Measurements from ENCODE around the gene LRRD1. TPM values are rescaled to one million over a fixed set of nuclear protein-coding genes. Genes with fewer than 3 reads are reported as not detected.

The LRRD1 gene
- total RNA-seq, 4 donors from 2014 or later, result 0.13 to 0.65 TPM; not detected in 2

DNA sequence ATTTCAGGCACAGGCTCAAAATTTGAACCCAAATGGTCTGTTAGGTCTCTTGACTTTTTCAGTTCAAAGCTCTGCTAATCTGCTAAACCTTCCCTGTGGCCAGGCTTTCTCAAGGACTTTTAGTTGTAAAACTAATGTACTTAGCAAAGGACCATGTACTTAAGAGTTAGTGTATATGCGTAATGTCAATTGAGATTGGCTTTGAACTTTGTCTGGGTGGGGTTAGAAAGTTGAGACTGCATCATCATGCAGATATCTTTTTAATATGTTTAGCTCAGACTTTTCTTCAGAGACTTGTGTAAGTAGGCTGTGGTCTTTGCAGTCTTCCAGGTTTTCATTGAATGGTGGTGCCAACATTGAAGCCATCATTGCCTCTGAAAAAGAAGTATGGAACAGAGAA lies 78.4 kb downstream of the LRRD1 start:
- intact Hi-C loops (cut with DNase I; ENCODE audit: low total_unique reads), result no loop called here
- H3K4me3 ChIP-seq (ENCODE audit: low read depth, poor library complexity, severe bottlenecking), result no peak overlapping the region
- TF ChIP-seq, protein P1, sequence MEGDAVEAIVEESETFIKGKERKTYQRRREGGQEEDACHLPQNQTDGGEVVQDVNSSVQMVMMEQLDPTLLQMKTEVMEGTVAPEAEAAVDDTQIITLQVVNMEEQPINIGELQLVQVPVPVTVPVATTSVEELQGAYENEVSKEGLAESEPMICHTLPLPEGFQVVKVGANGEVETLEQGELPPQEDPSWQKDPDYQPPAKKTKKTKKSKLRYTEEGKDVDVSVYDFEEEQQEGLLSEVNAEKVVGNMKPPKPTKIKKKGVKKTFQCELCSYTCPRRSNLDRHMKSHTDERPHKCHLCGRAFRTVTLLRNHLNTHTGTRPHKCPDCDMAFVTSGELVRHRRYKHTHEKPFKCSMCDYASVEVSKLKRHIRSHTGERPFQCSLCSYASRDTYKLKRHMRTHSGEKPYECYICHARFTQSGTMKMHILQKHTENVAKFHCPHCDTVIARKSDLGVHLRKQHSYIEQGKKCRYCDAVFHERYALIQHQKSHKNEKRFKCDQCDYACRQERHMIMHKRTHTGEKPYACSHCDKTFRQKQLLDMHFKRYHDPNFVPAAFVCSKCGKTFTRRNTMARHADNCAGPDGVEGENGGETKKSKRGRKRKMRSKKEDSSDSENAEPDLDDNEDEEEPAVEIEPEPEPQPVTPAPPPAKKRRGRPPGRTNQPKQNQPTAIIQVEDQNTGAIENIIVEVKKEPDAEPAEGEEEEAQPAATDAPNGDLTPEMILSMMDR (IDR thresholded peaks at IDR 0.05), result no peak
- TF ChIP-seq POLR2A (IDR thresholded peaks at IDR 0.05), result no peak
- no peak for DNase-seq (ENCODE audit: low spot score in 2 of 2)
- 92 to 94% methylated on average over 1 of the region's 1 CpG for WGBS, 2 donors

DNA sequence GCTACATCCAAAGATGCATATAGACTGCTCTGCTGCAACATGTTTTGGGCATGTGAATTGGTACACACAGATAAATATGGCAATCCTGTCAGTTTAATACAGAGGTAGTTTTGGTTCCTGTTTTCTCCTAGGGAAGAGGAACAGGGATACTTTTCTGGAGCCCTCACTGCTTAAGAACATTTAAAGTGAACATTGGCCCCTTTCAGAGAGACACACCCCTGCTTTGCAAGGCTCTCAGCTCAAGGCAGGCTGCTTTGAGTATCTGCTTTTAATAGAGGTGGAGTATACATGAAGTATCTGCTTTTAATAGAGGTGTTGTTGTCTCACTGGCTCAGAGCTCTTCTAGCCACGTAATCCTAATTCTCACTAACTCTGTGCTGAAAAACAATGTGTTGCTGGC lies 83.6 kb downstream of the LRRD1 start:
- WGBS, 2 donors, result 88 to 96% methylated on average over 1 of the region's 1 CpG
- no peak for DNase-seq (ENCODE audit: low spot score in 2 of 2)
- intact Hi-C loops (cut with DNase I; ENCODE audit: low total_unique reads), result no loop called here

More for the DNA sequence above, 83.6 kb downstream of the LRRD1 start:
- TF ChIP-seq, protein P1 (IDR thresholded peaks at IDR 0.05), result no peak
- no peak for TF ChIP-seq POLR2A (IDR thresholded peaks at IDR 0.05)
- H3K4me3 ChIP-seq (ENCODE audit: low read depth, poor library complexity, severe bottlenecking), result no peak overlapping the region

Small RNA genes lying within 50 kb of the gene (microRNA-seq; reads per million reads assigned to microRNA genes)
- gene MIR1285-1 (ENCODE audit: borderline number of aligned reads in 1 of 2, borderline replicate concordance in 2 of 2), result 0 reads per million in 2 donors

Other genes starting within 250 kb of the LRRD1 start
- gene AKAP9, start 238.3 kb downstream of the LRRD1 start, total RNA-seq, result 10 to 100 TPM; 52.9 to 74.8 (median 64.4) TPM
- gene CYP51A1, start 44.7 kb downstream of the LRRD1 start, total RNA-seq, result 10 to 100 TPM; 34.4 to 62.4 (median 52.3) TPM
- gene KRIT1, start 66.8 kb upstream of the LRRD1 start, total RNA-seq, result 10 to 100 TPM; 39.1 to 69.6 (median 59.2) TPM
- gene ANKIB1, start 66.8 kb upstream of the LRRD1 start, total RNA-seq, result 10 to 100 TPM; 26.9 to 57.7 (median 34.5) TPM